NCI-H226 (cell line): ENCODE data around the gene TMEM101.
A peak's percentile ranks its signal among the peaks of the same experiment; 100 is the strongest.
"Not testable (repeated sequence)": the region's sequence is repeated elsewhere in the genome, so short reads cannot be mapped to it uniquely, and the experiment has no call there.

Source experiments
- DNase-seq: peaks from one replicate; pipeline ENCODE4 v3.0.0-alpha.2; 2015

TMEM101 gene

DNA sequence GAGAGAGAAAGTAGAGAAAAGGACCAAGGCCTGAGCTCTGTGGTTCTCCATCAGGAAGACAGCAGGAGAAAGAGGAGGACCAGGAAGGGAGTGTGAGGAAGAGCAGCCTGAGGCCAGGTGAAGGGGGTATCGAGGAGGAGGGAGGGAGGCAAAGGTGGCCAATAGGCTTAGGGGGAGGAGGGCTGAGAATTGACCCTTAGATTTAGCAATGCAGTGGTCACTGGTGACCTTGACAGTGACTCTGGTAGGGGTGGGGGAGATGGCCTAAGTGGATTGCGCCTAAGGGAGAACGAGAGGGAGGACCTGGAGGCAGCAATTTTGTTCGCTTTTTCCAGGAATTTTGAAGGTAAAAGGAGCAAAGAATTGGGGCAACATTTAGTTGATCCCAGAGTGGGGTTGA is 15.7 kb downstream of the TMEM101 start:
- DNase-seq: no peak

DNA sequence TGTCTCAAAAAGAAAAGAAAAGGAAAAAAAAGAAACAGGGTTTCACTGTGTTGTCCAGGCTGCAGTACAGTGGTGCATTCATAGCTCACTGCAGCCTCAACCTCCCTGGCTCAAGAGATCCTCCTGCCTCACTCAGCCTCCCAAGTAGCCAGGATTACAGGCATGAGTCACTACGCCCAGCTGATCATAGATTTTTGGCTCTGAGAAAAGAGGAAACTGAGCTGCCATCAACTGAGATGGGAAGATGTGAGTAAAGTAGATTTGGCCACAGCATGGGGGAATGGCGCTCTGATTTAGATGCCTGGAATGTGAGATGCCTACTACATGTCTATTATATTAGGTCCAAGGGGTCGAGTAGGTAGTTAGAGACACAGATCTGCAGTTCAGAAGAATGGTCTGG is 16.2 kb downstream of the TMEM101 start:
- peak; percentile 69 for DNase-seq

DNA sequence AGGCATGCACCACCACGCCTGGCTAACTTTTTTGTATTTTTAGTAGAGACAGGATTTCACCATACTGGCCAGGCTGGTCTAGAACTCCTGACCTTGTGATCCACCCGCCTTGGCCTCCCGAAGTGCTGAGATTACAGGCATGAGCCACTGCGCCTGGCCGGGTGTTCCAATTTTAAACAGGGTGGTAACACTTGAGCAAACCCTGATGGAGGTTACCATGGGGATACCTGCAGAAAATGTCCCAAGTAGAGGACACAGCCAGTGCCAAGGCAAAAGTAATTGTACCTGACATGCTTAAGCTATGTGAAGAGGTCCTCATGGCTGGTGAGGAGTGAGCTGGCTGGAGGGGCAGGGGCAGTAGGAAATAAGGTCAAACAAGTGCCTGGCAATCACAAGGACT is 17.6 kb downstream of the TMEM101 start:
- DNase-seq: not testable (repeated sequence)

DNA sequence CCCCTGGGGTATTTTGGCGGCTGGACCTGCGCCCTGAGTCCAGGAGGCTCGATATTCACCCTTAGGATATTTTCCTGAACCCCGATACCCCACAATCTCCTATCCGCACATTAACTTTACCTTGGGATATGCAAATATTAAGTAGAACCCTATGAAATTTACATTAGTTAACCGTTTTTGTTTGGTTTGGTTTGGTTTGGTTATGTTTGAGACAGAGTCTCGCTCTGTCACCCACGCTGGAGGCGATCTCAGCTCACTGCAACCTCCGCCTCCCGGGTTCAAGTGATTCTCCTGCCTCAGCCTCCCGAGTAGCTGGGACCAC is 19.7 kb downstream of the TMEM101 start:
- no peak for DNase-seq

GRCh38 chr17:43994272-43995149 is 20.3 kb downstream of the TMEM101 start:
- peak; percentile 37 for DNase-seq

GRCh38 chr17:43992641-43993040 is 22.1 kb downstream of the TMEM101 start:
- DNase-seq: no peak

GRCh38 chr17:43988301-43988700 is 26.5 kb downstream of the TMEM101 start:
- DNase-seq: no peak

- DNase-seq: no peak
Observed at GRCh38 chr17:43987131-43988021, 27.4 kb downstream of the TMEM101 start.

DNA sequence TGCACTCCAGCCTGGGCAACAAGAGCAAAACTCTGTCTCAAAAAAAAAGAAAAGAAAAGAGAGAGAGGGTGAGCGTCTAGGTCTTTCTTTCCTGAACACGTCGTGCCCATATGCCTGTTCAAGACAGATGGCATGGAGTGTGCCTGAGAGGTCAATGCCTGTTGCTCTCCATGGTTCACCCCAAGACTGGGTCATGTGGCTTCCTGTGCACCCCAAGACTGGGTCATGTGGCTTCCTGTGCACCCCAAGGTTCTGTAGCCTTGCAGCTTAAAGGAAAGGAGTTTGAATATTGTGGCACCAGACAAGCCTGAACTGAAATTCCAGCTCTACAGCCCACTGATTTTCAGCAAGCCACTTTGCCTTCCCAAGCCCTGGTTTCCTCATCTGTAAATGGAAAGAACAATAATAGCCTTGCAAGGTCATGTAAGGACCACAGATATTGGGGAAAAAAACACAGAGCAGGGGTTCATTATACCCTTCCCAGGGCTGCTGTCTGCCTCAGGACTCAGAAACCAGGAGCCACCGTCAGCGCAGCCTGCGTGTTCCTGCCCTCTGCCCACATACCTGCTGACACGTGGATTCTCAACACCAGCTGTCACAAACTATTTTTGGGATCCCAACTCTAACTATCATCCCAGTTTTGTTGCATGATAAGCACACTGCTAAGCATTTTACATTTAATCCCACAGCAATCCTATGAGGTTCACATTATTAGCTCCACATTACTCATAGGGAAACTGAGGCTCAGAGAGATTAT is 28.4 kb downstream of the TMEM101 start:
- no peak for DNase-seq

DNA sequence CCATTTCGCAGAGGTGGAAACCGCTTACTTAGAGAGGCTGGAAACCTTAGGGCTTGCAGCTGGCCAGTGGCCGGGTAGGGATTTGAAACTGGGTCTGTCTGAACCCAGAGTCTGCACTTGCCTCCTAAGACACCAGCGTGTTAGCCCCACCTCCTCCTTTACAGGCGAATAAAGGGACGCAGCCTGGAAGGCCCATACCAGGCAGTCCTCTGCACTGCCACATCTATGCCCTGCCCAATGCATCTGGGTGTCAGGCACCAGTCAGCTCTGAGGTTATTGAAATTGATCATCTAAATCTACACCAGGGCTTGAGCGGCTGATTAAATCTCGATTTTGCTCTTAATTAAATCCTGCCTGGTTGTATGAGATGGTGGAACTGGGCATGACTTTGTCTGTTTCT is 30.2 kb downstream of the TMEM101 start:
- DNase-seq: no peak

- DNase-seq: no peak
Observed at GRCh38 chr17:43983515-43984411, 31.0 kb downstream of the TMEM101 start.

DNA sequence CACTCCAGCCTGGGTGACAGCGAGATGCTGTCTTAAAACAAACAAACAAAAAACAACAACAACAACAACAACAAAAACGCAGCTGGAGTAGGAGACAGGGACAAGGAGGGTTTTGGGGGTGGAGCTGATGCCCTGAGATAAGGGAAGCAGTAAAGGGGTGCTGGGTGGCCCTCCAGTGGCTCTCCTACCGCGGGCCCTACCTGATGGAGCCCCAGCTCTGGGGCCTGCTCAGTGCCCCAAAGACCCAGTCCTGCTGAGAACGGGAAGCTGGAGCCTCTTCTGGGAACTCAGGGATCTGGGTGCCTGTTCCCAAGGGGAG is 31.6 kb downstream of the TMEM101 start:
- no peak for DNase-seq

GRCh38 chr17:43982171-43982570 is 32.6 kb downstream of the TMEM101 start:
- DNase-seq: no peak

DNA sequence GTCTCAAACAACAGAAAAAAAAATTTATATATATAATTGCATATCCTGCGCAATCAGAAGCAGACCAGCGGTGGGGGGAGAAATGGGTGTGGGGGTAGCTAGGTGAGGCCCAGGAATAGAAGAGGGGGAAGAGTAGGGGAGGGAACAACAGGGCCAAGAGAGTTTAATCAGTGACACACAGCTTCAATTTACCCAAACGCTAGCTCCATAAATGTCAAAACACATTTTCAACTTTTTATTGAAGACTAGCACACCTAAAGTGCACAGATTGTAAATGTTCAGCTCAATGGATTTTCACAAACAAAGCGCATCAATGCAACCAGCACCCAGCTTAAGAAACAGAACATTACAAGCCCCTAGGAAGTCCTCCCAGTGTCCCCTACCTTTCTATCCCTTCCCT is 35.1 kb downstream of the TMEM101 start:
- DNase-seq: no peak

DNA sequence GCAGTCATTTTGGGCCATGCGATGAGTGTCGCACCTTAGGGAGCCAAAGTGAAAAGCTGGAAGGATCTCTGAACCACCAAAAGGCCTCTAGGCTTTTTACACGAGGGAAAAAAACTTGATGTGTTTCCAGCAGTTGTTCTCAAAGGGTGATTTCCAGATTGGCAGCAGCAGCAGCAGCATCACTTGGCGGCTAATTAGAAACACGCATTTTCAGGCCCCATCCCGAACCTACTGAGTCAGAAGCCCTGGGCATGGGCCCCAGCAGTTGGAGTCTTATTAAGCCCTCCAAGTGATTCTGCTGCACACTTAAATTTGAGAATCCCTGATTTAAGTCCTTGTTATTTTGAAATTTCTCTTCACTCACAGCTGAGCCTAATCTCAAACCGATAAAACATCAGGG is 35.8 kb downstream of the TMEM101 start:
- DNase-seq: no peak

DNA sequence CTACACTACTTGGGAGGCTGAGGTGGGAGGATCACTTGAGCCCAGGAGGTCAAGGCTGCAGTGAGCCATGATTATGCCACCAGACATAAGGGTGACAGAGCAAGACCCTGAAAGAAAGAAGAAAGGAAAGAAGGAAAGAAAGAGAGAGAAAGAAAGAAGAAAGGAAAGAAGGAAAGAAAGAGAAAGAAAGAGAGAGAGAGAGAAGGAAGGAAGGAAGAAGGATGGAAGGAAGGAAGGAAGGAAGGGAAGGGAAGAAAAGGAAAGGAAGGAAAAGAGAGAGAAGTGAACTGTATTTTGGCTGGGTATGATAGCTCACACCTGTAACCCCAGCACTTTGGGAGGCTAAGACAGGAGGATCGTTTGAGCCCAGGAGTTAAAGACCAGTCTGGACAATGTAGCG is 36.7 kb downstream of the TMEM101 start:
- no peak for DNase-seq

DNA sequence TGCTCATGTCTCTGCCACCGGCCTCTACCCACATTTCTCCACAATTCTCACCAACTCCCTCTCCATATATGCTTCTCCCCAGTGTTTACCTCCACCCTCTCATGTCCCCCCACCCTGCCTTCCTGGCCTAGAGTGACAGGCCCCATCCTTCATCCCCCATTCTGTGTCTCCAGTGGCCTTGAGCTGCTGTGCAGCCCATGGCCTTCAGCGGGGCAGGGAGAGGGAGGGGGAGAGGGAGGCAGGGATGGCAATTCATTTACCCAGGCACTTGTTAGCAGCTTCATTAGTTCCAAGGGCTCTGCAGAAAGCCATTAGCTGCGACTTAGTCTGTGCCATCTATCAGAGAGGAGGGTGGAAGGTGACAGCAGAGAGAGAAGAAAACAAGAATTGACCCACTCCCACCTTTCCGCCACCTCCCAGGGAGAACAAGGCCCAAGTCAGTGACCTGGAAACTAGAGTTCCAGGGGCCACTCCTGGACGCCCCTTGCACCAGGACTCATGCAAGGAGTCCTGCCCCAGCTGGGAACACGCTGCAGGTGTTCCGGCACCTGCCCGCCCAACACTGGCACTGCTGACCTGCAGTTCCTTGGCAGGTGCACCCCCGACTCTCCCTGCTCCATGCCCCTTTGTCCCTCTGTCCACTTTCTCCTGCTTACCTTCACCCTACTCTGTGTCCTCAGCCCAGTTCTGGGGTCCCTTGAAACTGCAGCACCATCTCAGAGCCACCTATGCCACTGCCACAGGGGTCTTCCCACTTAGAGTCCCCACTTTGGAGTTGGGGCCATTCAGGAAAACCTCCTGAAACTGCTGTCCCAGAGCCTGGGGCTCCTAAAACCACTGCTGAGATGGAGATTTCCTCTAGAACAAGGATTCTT is 37.6 kb downstream of the TMEM101 start:
- DNase-seq: no peak

DNA sequence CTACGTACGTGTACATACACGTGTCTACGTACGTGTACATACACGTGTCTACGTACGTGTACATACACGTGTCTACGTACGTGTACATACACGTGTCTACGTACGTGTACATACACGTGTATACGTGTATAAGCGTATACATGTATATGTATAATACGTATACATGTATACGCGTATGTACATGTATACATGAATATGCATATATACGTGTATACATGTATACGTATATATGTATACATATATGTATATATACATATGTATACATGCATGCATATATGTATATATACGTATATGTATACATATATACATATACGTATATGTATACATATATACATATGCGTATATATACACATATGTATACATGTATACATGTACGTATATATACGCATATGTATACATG is 38.9 kb downstream of the TMEM101 start:
- DNase-seq: no peak

DNA sequence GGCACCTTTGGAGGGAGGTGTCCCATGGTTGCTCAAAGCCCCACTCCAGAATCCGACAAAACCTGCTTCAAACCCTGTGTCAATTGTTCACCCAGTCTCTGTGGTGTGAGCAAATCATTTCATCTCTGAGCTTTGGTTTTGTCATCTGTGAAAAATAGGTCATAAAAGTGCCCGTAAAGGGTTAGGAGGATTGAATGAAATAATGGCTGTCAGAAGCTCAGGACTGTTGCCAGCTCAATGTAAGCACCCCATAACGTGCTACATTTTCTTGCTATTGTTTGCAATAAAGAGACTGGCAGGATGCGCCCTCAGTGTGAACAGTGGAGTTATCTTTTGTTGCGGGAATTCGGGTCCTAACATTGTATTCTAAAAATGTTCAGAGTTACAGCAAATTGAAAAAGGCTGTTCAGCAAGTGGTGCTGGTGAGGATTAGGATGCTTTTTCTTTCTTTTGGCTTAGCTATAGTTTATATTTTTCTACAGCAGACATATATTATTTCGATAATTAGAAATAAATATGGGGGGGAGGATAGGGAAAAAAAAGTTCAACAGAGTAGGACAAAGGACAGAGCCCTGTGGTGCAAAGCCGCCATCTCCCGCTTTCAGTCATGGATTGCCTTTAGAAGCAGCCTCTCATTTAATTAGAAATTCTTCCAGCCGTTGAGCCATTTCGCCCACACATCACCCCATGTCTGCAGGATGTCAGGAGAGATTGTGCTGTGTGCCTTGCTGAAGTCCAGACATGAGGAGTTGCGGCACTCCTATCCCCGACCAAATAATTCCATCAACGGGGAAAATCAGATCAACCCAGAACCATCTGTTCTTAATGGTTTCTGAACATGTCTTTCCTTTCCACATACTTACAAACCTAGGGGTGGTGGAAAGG is 40.1 kb downstream of the TMEM101 start:
- DNase-seq: no peak

DNA sequence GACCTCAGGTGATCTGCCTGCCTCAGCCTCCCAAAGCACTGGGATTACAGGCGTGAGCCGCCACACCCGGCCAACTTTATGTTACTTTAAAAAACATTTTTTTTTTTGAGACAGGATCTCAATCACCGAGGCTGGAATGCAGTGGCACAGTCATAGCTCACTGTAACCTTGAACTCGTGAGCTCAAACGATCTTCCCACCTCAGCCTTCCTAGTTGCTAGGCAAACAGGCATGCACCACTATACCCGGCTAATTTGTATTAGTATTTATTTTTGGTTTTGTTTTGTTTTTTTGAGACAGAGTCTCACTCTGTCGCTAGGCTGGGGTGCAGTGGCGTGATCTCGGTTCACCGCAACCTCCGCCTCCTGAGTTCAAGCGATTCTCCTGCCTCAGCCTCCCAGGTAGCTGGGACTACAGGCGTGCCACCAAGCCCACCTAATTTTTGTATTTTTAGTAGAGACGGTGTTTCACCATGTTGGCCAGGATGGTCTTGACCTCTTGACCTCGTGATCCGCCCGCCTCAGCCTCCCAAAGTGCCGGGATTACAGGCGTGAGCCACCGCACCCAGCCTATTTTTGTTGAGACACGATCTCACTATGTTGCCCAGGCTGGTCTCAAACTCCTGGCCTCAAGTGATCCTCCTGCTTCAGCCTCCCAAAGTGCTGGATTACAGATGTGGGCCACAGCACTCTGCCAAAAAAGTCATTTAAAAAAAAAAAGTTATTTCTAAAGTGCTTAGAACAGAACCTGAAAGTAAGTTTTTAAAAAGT is 42.1 kb downstream of the TMEM101 start:
- not testable (repeated sequence) for DNase-seq
